Stomach (tissue), 4 donors: Measurements from ENCODE around the gene CHST5.

ENCODE experiments used
- CTCF ChIP-seq, 7 experiments: fragments of 450-650 bp in 4 of 7; fragments of 200-600 bp in 3 of 7; sonication (generic) in 3 of 7; IDR thresholded peaks; one replicate each; pipeline ENCODE4 v1.5.1; 2016 to 2019; ENCODE audit warnings: antibody characterized with exemption in 7 of 7, control low read depth in 2 of 7, mild to moderate bottlenecking in 1 of 7
- POLR2A ChIP-seq, 4 donors: fragments of 450-650 bp; IDR thresholded peaks; one replicate each; pipeline ENCODE4 v1.6.1; 2016; ENCODE audit warnings: antibody characterized with exemption in 4 of 4, control low read depth in 2 of 4, mild to moderate bottlenecking in 1 of 4, moderate library complexity in 1 of 4
- POLR2AphosphoS5 ChIP-seq, 3 donors: sonication (generic); formaldehyde crosslinking; IDR thresholded peaks; one replicate each; pipeline ENCODE4 v1.6.1; 2016; ENCODE audit warnings: antibody characterized with exemption in 3 of 3

- TF ChIP-seq CTCF (IDR thresholded peaks at IDR 0.05) (no peak), POLR2A (IDR thresholded peaks at IDR 0.05) (no peak), POLR2AphosphoS5 (IDR thresholded peaks at IDR 0.05) (no peak)
Measured at GRCh38 chr16:75526032-75526790, 9.7 kb downstream of the CHST5 start.
